ENCODE results near the gene CCDC73.
"Not testable (repeated sequence)": the region's sequence is repeated elsewhere in the genome, so short reads cannot be mapped to it uniquely, and the experiment has no call there.

The CCDC73 gene

GRCh38 chr11:32706985-32707741 is 87.3 kb downstream of the CCDC73 start:
- no peak for DNase-seq (ENCODE audit: low read depth in 1 of 2, low spot score in 1 of 2)

GRCh38 chr11:32705309-32706033 is 89.0 kb downstream of the CCDC73 start:
- DNase-seq (ENCODE audit: low read depth in 1 of 2, low spot score in 1 of 2) = no peak

- no peak for DNase-seq (ENCODE audit: low read depth in 1 of 2, low spot score in 1 of 2)
Measured at GRCh38 chr11:32704775-32705174, 89.7 kb downstream of the CCDC73 start.

- DNase-seq (ENCODE audit: low read depth in 1 of 2, low spot score in 1 of 2) = no peak
Measured at GRCh38 chr11:32704261-32704660, 90.2 kb downstream of the CCDC73 start.

GRCh38 chr11:32701616-32702015 is 92.8 kb downstream of the CCDC73 start:
- no peak for DNase-seq (ENCODE audit: low read depth in 1 of 2, low spot score in 1 of 2)

- DNase-seq (ENCODE audit: low read depth in 1 of 2, low spot score in 1 of 2) = no peak
Measured at GRCh38 chr11:32698579-32698978, 95.9 kb downstream of the CCDC73 start.

- no peak for DNase-seq (ENCODE audit: low read depth in 1 of 2, low spot score in 1 of 2)
Measured at GRCh38 chr11:32671051-32671450, 123.4 kb downstream of the CCDC73 start.

GRCh38 chr11:32659672-32660071 is 134.8 kb downstream of the CCDC73 start:
- no peak for DNase-seq (ENCODE audit: low read depth in 1 of 2, low spot score in 1 of 2)

GRCh38 chr11:32658639-32659406 is 135.6 kb downstream of the CCDC73 start:
- no peak for DNase-seq (ENCODE audit: low read depth in 1 of 2, low spot score in 1 of 2)

GRCh38 chr11:32643526-32643925 is 150.9 kb downstream of the CCDC73 start:
- no peak for DNase-seq (ENCODE audit: low read depth in 1 of 2, low spot score in 1 of 2)

GRCh38 chr11:32641361-32641760 is 153.1 kb downstream of the CCDC73 start:
- DNase-seq (ENCODE audit: low read depth in 1 of 2, low spot score in 1 of 2) = no peak

- no peak for DNase-seq (ENCODE audit: low read depth in 1 of 2, low spot score in 1 of 2)
Measured at GRCh38 chr11:32635819-32636218, 158.6 kb downstream of the CCDC73 start.

- DNase-seq (ENCODE audit: low read depth in 1 of 2, low spot score in 1 of 2) = no peak
Measured at GRCh38 chr11:32630844-32631243, 163.6 kb downstream of the CCDC73 start.

- no peak for DNase-seq (ENCODE audit: low read depth in 1 of 2, low spot score in 1 of 2)
Measured at GRCh38 chr11:32616903-32617302, 177.6 kb downstream of the CCDC73 start.

GRCh38 chr11:32615422-32615821 is 179.0 kb downstream of the CCDC73 start:
- DNase-seq (ENCODE audit: low read depth in 1 of 2, low spot score in 1 of 2) = no peak

- DNase-seq (ENCODE audit: low read depth in 1 of 2, low spot score in 1 of 2) = no peak
Measured at GRCh38 chr11:32613500-32614151, 180.8 kb downstream of the CCDC73 start.

- DNase-seq (ENCODE audit: low read depth in 1 of 2, low spot score in 1 of 2) = no peak
Measured at GRCh38 chr11:32610797-32611352, 183.6 kb downstream of the CCDC73 start.

- DNase-seq (ENCODE audit: low read depth in 1 of 2, low spot score in 1 of 2) = not testable (repeated sequence)
Measured at GRCh38 chr11:32608826-32609225, 185.6 kb downstream of the CCDC73 start.

GRCh38 chr11:32606220-32606619 is 188.2 kb downstream of the CCDC73 start:
- no peak for DNase-seq (ENCODE audit: low read depth in 1 of 2, low spot score in 1 of 2)

- no peak for DNase-seq (ENCODE audit: low read depth in 1 of 2, low spot score in 1 of 2)
Measured at GRCh38 chr11:32602657-32603415, 191.6 kb downstream of the CCDC73 start.
